Endothelial cell (in vitro differentiated cells): Measurements from ENCODE around the gene ERC1. TPM values are rescaled to one million over a fixed set of nuclear protein-coding genes. Genes with fewer than 3 reads are reported as not detected.

Experiments
- DNase-seq: peaks from one replicate; pipeline ENCODE4 v3.0.0; 2021; ENCODE audit warnings: low spot score
- H3K27ac Mint-ChIP-seq: one replicate; pipeline ENCODE4 v1.8.0; 2021; ENCODE audit warnings: mixed read lengths, inconsistent platforms; ENCODE audit not compliant: unreplicated experiment
- H3K27me3 Mint-ChIP-seq: one replicate; pipeline ENCODE4 v1.8.0; 2021; ENCODE audit warnings: mild to moderate bottlenecking, moderate library complexity, mixed read lengths, inconsistent platforms; ENCODE audit not compliant: unreplicated experiment
- H3K36me3 Mint-ChIP-seq: one replicate; pipeline ENCODE4 v1.8.0; 2021; ENCODE audit warnings: mild to moderate bottlenecking, low read depth, mixed read lengths, inconsistent platforms; ENCODE audit not compliant: unreplicated experiment
- H3K4me1 Mint-ChIP-seq: one replicate; pipeline ENCODE4 v1.8.0; 2021; ENCODE audit warnings: mild to moderate bottlenecking, mixed read lengths, inconsistent platforms; ENCODE audit not compliant: unreplicated experiment
- H3K4me3 Mint-ChIP-seq: one replicate; pipeline ENCODE4 v1.8.0; 2021; ENCODE audit warnings: mild to moderate bottlenecking, mixed read lengths, inconsistent platforms; ENCODE audit not compliant: unreplicated experiment
- H3K9me3 Mint-ChIP-seq: one replicate; pipeline ENCODE4 v1.8.0; 2021; ENCODE audit warnings: mixed read lengths, inconsistent platforms; ENCODE audit not compliant: unreplicated experiment
- total RNA-seq: library from RNA; stranded (reverse); fragmentation: NEBNext Ultra II Directional; extraction: Animal tissue kit (Norgen Biotek cat#: 25700); gene quantifications from one replicate; pipeline ENCODE4 v1.2.1, GENCODE V29; 2021; ENCODE audit not compliant: unreplicated experiment
- TF ChIP-seq, protein P1 (sequence below): fragments of 200-600 bp; sonication (generic); IDR thresholded peaks from one replicate; pipeline ENCODE4 v1.5.0; 2021; ENCODE audit warnings: antibody characterized with exemption; ENCODE audit not compliant: unreplicated experiment

The ERC1 gene
- total RNA-seq, 1 donor from 2014 or later = 57.9 TPM

DNA sequence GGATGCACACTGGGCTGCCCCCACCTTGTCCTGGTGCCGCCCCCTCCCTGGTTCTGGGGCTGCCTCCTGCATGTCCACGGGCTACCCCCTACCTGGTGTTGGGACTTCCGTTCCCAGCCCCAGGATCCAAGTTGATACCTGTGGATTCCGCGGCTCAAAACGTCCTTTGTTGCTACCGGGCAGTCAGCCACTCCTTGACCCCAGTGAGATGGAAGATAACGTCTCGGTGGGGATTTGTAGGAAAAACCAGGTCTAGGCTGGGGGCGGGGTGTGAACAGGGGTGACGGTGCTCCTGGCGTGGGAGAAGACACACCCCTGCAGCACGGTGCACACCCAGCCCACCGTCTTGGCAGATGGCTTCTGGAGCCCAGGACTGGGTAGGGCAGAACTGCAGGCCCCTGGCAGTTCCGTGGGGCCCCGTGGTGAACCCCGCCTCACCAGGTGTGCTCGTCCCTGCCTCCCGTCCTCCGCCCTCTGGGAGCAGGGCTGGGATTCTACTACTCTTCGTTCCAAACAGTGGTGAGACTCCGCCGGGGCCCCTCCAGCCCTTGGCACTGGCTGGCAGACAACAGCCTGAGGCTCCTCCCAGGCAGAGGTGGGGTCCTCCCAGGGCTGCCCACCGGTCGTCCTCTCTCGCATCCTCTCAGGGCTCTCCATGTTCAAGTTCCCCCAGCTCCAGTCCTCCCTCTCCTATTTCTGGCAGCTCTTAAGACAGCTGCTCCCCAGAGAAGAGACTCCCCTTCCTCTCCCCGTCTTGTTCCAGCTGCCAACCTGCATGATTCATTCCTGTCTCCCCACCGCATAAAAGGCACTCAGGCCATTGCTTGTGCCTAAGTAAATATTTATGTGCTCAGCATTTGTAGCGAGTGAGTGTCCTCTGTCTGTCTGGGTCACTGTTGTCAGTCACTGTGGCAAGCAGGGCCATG lies 527.8 kb downstream of the ERC1 start:
- no peak for DNase-seq
- peaks cover 8% of the 10 kb centered on the region for H3K27me3 Mint-ChIP-seq
- H3K27ac Mint-ChIP-seq = no peak overlapping the region
- no peaks in the 10 kb centered on the region for H3K9me3 Mint-ChIP-seq
- peaks cover 30% of the 10 kb centered on the region for H3K4me1 Mint-ChIP-seq
- H3K4me3 Mint-ChIP-seq = no peak overlapping the region
- H3K36me3 Mint-ChIP-seq = peaks cover 2% of the 10 kb centered on the region
- TF ChIP-seq, protein P1, sequence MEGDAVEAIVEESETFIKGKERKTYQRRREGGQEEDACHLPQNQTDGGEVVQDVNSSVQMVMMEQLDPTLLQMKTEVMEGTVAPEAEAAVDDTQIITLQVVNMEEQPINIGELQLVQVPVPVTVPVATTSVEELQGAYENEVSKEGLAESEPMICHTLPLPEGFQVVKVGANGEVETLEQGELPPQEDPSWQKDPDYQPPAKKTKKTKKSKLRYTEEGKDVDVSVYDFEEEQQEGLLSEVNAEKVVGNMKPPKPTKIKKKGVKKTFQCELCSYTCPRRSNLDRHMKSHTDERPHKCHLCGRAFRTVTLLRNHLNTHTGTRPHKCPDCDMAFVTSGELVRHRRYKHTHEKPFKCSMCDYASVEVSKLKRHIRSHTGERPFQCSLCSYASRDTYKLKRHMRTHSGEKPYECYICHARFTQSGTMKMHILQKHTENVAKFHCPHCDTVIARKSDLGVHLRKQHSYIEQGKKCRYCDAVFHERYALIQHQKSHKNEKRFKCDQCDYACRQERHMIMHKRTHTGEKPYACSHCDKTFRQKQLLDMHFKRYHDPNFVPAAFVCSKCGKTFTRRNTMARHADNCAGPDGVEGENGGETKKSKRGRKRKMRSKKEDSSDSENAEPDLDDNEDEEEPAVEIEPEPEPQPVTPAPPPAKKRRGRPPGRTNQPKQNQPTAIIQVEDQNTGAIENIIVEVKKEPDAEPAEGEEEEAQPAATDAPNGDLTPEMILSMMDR = no peak

DNA sequence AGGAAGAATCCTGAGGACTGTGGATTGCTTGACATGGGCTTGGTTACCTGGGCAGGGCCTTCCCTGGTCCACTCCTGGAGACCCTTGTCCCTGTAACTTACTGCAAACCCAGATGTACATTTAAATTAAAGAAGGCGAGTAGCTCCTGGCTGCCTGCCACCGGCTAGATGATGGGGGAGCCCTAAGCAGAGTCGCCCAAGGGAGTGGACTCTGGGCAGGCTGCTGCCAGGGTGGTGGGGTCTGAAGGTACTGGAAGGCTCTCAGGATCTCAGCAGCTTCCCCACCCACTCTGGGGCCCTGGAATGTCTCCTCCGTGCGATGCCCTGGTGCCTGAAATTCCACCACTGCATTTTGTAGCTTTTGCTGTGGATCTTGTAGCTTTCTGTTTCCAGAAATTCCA lies 528.6 kb downstream of the ERC1 start:
- no peak for DNase-seq
- Mint-ChIP-seq H3K9me3 (no peaks in the 10 kb centered on the region), H3K27me3 (peaks cover 8% of the 10 kb centered on the region), H3K4me3 (no peak overlapping the region), H3K4me1 (peaks cover 35% of the 10 kb centered on the region), H3K27ac (no peak overlapping the region), H3K36me3 (peaks cover 5% of the 10 kb centered on the region)
- TF ChIP-seq, protein P1 = no peak

DNA sequence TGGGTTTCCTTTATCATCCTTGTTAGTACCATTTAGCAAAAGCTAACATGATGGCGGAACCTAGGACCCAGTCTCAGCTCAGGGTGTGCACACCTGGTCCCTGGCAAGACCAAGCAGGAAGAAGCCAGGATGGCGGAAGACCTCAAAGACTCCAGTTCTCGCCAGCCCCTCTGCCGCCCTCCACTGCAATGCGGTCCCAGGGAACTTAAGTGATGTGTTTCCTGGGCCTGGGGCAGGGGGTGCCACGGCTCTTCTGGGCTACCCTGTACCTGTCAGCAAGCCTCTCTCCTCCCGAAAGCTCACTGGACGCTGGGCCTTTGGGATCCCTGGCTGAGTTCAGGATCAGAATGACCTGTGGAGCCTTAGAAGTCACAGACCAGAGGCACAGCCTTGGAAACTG lies 532.0 kb downstream of the ERC1 start:
- no peak overlapping the region for H3K4me3 Mint-ChIP-seq
- peaks cover 5% of the 10 kb centered on the region for H3K36me3 Mint-ChIP-seq
- DNase-seq = no peak
- TF ChIP-seq, protein P1 = no peak
- peaks cover 34% of the 10 kb centered on the region for H3K4me1 Mint-ChIP-seq
- no peaks in the 10 kb centered on the region for H3K9me3 Mint-ChIP-seq
- H3K27me3 Mint-ChIP-seq = peaks cover 8% of the 10 kb centered on the region
- H3K27ac Mint-ChIP-seq = peak overlapping the region; percentile 68

DNA sequence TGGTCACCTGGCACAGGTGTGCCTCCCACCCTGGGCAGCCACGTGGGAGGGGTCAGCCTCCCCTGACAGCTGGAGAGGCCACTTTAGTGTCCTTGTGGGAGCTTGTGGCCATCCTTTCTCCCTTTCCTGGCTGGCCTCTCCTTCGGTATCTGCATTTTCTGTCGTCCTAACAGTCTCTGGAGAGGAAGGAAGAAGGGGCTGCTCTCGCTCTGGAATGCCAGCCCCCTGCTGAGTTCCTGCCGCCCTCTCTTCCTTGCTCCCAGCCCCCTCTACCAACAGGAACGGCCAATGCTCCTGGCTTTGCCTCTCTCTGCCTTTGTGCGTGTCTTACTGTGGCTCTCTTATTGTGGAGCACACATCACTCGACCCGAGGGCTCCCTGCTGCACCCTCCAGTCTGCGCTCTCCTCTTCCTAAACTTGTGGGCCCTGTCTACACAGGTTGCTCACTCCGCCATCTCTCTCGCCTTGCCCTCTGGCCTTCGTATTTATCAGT lies 532.6 kb downstream of the ERC1 start:
- TF ChIP-seq, protein P1 = no peak
- Mint-ChIP-seq H3K9me3 (no peaks in the 10 kb centered on the region), H3K27ac (peak overlapping the region; percentile 68), H3K36me3 (peaks cover 5% of the 10 kb centered on the region), H3K4me3 (peak overlapping the region; percentile 44), H3K27me3 (peaks cover 9% of the 10 kb centered on the region), H3K4me1 (peaks cover 29% of the 10 kb centered on the region)
- DNase-seq = peak; percentile 44

DNA sequence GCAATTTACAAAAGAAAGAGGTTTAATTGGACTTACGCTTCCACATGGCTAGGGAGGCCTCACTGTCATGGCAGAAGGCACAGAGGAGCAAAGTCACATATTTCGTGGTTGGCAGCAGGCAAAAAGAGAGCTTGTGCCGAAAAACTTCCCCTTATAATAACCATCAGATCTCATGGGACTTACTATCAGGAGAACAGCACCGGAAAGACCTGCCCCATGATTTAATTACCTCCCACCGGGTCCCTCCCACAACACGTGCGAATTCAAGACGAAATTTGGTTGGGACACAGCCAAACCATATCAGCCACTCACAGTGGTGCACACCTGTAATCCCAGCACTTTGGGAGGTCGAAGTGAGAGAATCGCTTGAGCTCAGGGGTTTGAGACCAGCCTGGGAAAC lies 534.8 kb downstream of the ERC1 start:
- TF ChIP-seq, protein P1 = no peak
- H3K9me3 Mint-ChIP-seq = no peaks in the 10 kb centered on the region
- H3K4me1 Mint-ChIP-seq = peaks cover 27% of the 10 kb centered on the region
- no peak overlapping the region for H3K27ac Mint-ChIP-seq
- no peak for DNase-seq
- peaks cover 14% of the 10 kb centered on the region for H3K27me3 Mint-ChIP-seq
- no peak overlapping the region for H3K4me3 Mint-ChIP-seq
- H3K36me3 Mint-ChIP-seq = peaks cover 5% of the 10 kb centered on the region
